22Rv1 (cell line): ENCODE data around the gene NPTX1.

Experiments used
- ZFX ChIP-seq: fragments of 450-650 bp; IDR thresholded peaks from 2 replicates; pipeline ENCODE4 v1.6.1; 2017; ENCODE audit warnings: antibody characterized with exemption, borderline replicate concordance
- TF ChIP-seq, protein P1 (sequence below): fragments of 450-650 bp; IDR thresholded peaks from 2 replicates; pipeline ENCODE4 v1.5.1; 2017; ENCODE audit warnings: mild to moderate bottlenecking

DNA sequence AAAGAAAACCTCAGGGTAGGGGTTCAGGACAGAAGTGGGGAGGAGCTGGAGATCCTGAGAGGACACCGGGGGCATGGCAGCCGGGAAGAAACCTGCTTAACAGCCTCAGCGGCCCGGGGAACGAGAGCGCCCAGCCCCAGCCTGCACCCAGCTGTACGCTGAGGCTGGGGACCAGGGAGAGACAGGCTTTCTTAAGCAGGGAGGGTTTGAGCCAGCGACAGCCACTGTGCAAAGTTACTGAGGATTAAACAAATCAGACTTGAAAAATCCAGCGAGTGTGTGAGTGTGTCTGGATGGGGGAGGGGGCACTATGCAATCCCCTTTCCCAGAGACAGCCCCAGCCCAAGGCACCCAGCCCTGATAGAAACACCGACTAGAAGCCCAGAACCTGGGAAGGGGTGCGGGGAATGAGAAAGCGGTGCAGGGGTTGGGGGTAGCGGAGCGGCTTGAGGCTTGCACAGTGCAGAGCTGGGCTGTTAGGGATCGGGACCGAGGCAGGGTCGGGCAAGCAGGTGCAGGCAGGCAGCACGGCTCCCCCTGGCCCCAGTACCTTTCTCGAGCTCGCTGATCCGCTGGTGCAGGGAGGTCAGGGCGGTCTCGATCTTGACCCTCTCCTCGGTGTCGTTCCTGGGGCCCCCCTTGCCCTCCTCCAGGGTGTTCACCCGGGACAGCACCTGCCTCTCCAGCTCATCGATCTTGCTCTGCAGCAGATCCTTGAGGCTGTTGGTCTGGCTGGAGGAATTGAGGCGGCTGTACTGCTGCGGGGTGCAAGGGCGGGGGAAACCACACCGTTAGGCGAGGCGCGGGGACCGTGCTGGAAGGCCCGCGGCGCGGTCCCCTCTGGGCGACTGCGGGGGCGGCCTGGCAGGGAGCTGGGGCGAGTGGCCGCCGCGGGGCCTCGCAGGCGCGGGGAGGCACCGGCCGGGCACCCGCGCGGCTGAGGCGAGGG, 1.2 kb downstream of the NPTX1 start:
- TF ChIP-seq, protein P1, sequence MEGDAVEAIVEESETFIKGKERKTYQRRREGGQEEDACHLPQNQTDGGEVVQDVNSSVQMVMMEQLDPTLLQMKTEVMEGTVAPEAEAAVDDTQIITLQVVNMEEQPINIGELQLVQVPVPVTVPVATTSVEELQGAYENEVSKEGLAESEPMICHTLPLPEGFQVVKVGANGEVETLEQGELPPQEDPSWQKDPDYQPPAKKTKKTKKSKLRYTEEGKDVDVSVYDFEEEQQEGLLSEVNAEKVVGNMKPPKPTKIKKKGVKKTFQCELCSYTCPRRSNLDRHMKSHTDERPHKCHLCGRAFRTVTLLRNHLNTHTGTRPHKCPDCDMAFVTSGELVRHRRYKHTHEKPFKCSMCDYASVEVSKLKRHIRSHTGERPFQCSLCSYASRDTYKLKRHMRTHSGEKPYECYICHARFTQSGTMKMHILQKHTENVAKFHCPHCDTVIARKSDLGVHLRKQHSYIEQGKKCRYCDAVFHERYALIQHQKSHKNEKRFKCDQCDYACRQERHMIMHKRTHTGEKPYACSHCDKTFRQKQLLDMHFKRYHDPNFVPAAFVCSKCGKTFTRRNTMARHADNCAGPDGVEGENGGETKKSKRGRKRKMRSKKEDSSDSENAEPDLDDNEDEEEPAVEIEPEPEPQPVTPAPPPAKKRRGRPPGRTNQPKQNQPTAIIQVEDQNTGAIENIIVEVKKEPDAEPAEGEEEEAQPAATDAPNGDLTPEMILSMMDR, result no peak; the same call in 1 of the 2 replicates
- no peak for TF ChIP-seq ZFX
